Measurements from ENCODE around the gene RPRD1A. TPM values are rescaled to one million over a fixed set of nuclear protein-coding genes. Genes with fewer than 3 reads are reported as not detected.
"Not testable (repeated sequence)": the region's sequence is repeated elsewhere in the genome, so short reads cannot be mapped to it uniquely, and the experiment has no call there.

RPRD1A gene
- total RNA-seq, 3 donors from 2014 or later: 51.5 to 76.8 (median 59.3) TPM

DNA sequence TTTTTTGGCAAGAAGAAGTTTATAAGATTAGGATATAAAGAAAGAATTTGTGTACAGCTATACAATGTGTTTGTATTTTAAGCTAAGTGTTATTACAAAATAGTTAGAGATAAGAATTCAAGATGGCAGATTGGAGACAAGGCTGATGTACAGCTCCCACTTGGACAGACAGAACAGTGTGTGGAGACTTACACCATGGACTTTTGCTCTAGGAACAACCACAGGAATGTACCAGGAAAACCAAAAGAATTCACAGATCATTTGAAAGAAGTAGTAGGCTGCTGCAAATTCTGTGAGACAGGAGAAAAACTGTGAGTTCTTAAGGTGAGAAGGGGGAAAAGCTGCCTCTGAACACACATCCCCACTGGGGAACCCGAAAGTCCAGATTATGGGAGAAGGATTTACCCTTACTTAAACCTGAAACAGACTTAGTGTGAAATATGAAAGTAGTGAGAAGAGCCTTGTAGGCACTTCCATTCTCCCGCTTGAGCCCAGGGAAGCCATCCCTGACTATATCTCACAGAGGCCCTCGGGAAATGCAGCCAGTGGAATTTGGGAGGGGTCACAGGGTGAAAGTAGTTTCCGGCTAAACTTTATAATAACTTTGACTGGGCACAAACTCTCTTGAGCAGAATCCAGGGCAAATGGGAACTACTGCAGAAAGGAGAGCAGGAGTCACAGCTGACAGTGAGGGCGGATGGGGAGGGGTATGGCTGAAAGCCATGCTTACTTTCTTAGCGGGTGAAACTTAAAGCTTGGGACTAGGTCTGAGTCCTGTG lies 11.6 kb upstream of the RPRD1A start:
- TF ChIP-seq, protein P1, sequence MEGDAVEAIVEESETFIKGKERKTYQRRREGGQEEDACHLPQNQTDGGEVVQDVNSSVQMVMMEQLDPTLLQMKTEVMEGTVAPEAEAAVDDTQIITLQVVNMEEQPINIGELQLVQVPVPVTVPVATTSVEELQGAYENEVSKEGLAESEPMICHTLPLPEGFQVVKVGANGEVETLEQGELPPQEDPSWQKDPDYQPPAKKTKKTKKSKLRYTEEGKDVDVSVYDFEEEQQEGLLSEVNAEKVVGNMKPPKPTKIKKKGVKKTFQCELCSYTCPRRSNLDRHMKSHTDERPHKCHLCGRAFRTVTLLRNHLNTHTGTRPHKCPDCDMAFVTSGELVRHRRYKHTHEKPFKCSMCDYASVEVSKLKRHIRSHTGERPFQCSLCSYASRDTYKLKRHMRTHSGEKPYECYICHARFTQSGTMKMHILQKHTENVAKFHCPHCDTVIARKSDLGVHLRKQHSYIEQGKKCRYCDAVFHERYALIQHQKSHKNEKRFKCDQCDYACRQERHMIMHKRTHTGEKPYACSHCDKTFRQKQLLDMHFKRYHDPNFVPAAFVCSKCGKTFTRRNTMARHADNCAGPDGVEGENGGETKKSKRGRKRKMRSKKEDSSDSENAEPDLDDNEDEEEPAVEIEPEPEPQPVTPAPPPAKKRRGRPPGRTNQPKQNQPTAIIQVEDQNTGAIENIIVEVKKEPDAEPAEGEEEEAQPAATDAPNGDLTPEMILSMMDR (IDR thresholded peaks at IDR 0.05): no peak
- TF ChIP-seq POLR2AphosphoS5 (IDR thresholded peaks at IDR 0.05) (no peak), POLR2A (IDR thresholded peaks at IDR 0.05) (no peak)
- Histone ChIP-seq H3K4me3 (no peak overlapping the region), H3K9me3 (no peaks in the 10 kb centered on the region), H3K4me1 (no peaks in the 10 kb centered on the region), H3K27ac (no peak overlapping the region), H3K27me3 (no peaks in the 10 kb centered on the region), H3K36me3 (no peaks in the 10 kb centered on the region)
- DNase-seq (ENCODE audit: low spot score in 2 of 2): no peak
- intact Hi-C loops (cut with DNase I; ENCODE audit: low total_unique reads): no loop called here

DNA sequence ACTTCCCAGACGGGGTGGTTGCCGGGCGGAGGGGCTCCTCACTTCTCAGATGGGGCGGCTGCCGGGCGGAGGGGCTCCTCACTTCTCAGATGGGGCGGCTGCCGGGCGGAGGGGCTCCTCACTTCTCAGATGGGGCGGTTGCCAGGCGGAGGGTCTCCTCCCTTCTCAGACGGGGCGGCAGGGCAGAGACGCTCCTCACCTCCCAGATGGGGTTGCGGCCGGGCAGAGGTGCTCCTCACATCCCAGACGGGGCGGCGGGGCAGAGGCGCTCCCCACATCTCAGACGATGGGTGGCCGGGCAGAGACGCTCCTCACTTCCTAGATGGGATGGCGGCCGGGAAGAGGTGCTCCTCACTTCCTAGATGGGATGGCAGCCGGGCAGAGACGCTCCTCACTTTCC lies 10.4 kb upstream of the RPRD1A start:
- H3K9me3 ChIP-seq; DNase-seq (ENCODE audit: low spot score in 2 of 2); H3K27me3 ChIP-seq; intact Hi-C loops (cut with DNase I; ENCODE audit: low total_unique reads); H3K4me1 ChIP-seq; H3K36me3 ChIP-seq; H3K4me3 ChIP-seq; H3K27ac ChIP-seq: not testable (repeated sequence)

DNA sequence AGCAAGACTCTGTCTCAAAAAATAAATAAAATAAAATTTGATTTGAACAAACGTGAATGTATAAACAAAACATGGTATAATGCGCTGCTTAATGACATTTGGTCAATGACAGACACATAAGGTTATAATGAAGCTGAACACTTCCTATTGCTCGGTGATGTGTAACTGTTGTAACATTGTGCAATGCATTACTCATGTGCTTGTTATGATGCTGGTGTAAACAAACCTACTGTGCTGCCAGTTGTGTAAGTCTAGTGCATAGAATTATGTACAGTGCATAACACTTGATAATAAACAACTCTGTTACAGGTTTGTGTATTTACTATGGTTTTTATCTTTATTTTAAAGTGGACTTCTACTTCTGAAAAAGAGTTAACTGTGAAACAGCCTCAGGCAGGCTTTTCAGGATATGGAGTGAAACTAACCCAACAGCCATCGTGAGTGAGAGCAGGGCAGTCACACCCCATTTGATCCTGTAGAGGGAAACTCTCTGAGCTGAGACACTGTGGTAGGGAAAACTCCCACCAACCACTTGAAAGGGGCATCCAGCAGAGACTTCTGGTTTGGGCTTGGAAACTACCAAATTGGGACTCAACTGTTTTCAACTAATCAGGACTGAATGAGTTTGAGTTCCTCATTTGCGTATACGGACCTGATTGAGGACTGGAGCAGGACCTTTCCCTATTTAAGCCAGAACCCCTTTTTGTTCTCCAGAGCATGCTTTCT lies 8.7 kb upstream of the RPRD1A start:
- H3K27me3 ChIP-seq: no peaks in the 10 kb centered on the region
- H3K9me3 ChIP-seq: no peaks in the 10 kb centered on the region
- H3K4me1 ChIP-seq: no peaks in the 10 kb centered on the region
- intact Hi-C loops (cut with DNase I; ENCODE audit: low total_unique reads): no loop called here
- no peak overlapping the region for H3K4me3 ChIP-seq
- H3K27ac ChIP-seq: no peak overlapping the region
- DNase-seq (ENCODE audit: low spot score in 2 of 2): no peak
- H3K36me3 ChIP-seq: no peaks in the 10 kb centered on the region
- no peak for TF ChIP-seq POLR2AphosphoS5 (IDR thresholded peaks at IDR 0.05)
- TF ChIP-seq POLR2A (IDR thresholded peaks at IDR 0.05): no peak
- TF ChIP-seq, protein P1 (IDR thresholded peaks at IDR 0.05): no peak

DNA sequence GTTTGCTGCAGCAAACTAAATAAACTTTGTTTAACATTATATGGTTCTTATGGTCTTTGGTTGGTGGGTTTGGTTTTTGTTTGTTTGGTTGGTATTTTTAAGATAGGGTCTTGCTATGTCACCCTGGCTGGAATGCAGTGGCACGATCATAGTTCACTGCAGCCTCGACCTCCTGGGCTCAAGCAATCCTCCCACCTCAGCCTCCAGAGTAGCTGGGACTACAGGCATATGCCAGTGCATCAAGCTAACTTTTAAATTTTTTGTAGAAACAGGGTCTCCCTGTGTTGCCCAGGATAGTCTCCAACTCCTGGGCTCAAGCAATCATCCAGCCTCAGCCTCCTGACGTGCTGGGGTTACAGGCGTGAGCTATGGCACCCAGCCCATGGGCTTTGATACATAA lies 7.1 kb upstream of the RPRD1A start:
- no peak overlapping the region for H3K27ac ChIP-seq
- no peaks in the 10 kb centered on the region for H3K4me1 ChIP-seq
- DNase-seq (ENCODE audit: low spot score in 2 of 2): no peak
- intact Hi-C loops (cut with DNase I; ENCODE audit: low total_unique reads): no loop called here
- H3K36me3 ChIP-seq: no peaks in the 10 kb centered on the region
- no peak overlapping the region for H3K4me3 ChIP-seq
- TF ChIP-seq, protein P1 (IDR thresholded peaks at IDR 0.05): no peak
- no peak for TF ChIP-seq POLR2AphosphoS5 (IDR thresholded peaks at IDR 0.05)
- no peak for TF ChIP-seq POLR2A (IDR thresholded peaks at IDR 0.05)
- no peaks in the 10 kb centered on the region for H3K9me3 ChIP-seq
- no peaks in the 10 kb centered on the region for H3K27me3 ChIP-seq

DNA sequence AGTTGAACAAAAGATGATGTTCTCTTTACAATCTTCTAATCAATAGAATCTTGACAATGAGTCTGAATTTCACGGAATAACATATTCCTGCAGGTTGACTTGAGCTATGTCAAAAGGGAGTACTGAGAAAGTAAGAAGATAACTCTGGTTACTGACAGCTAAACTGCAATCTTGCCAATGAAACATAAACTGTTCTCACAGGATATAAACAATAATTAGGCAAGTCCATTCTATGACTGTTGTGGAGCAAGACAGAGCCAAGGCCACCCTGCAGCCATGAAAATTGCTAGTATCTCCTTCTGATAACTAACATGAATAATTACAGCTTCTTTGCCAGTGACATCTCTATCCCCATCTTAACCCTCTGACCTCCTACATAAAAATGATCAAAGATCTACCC lies 6.3 kb upstream of the RPRD1A start:
- H3K27ac ChIP-seq: no peak overlapping the region

DNA sequence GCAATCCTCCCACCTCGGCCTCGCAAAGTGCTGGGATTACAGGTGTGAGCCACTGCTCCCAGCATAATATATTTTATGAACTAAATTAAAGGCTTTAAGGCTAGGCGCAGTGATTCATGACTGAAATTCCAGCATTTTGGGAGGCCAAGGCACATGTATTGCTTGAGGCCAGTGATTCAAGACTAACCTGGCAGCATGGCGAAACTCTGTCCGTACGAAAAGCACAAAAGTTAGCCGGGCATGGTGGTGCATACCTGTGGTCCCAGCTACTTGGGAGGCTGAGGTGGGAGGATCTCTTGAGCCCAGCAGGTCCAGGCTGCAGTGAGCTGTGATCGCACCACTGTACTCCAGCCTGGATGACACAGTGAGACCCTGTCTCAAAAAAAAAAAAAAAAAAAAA lies 5.0 kb upstream of the RPRD1A start:
- H3K4me3 ChIP-seq; H3K36me3 ChIP-seq; H3K4me1 ChIP-seq; H3K27me3 ChIP-seq; H3K9me3 ChIP-seq; intact Hi-C loops (cut with DNase I; ENCODE audit: low total_unique reads); DNase-seq (ENCODE audit: low spot score in 2 of 2); H3K27ac ChIP-seq: not testable (repeated sequence)

More for the DNA sequence above, 6.3 kb upstream of the RPRD1A start:
- no peaks in the 10 kb centered on the region for H3K4me1 ChIP-seq
- H3K27me3 ChIP-seq: no peaks in the 10 kb centered on the region
- no peak for DNase-seq (ENCODE audit: low spot score in 2 of 2)
- TF ChIP-seq POLR2A (IDR thresholded peaks at IDR 0.05) (no peak), POLR2AphosphoS5 (IDR thresholded peaks at IDR 0.05) (no peak)
- TF ChIP-seq, protein P1 (IDR thresholded peaks at IDR 0.05): no peak
- H3K4me3 ChIP-seq: no peak overlapping the region
- intact Hi-C loops (cut with DNase I; ENCODE audit: low total_unique reads): no loop called here
- no peaks in the 10 kb centered on the region for H3K36me3 ChIP-seq
- H3K9me3 ChIP-seq: no peaks in the 10 kb centered on the region

All from breast epithelium (tissue), 4 donors.